ENCODE measurements around the gene PCDH10.

PCDH10 gene

DNA sequence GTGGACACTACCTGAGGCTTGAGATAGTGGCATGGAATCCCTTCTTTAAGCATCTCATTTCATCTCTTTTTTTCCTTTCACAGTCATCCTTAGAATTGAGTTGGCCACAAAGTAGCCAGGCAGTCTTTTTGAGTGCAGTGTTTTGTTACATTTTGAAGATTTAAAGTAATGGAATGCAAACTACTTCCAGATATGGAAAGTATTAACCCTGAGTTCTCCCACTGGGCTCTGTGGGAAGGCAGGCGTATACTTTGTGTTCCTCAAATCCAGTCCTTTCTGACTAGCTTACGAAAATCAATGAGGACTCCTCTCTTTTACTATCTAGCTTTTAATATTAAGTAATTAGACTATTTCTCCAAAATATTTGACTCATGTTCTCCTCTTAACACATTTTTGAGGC, 29.9 kb downstream of the PCDH10 start:
- TF ChIP-seq, protein P1, sequence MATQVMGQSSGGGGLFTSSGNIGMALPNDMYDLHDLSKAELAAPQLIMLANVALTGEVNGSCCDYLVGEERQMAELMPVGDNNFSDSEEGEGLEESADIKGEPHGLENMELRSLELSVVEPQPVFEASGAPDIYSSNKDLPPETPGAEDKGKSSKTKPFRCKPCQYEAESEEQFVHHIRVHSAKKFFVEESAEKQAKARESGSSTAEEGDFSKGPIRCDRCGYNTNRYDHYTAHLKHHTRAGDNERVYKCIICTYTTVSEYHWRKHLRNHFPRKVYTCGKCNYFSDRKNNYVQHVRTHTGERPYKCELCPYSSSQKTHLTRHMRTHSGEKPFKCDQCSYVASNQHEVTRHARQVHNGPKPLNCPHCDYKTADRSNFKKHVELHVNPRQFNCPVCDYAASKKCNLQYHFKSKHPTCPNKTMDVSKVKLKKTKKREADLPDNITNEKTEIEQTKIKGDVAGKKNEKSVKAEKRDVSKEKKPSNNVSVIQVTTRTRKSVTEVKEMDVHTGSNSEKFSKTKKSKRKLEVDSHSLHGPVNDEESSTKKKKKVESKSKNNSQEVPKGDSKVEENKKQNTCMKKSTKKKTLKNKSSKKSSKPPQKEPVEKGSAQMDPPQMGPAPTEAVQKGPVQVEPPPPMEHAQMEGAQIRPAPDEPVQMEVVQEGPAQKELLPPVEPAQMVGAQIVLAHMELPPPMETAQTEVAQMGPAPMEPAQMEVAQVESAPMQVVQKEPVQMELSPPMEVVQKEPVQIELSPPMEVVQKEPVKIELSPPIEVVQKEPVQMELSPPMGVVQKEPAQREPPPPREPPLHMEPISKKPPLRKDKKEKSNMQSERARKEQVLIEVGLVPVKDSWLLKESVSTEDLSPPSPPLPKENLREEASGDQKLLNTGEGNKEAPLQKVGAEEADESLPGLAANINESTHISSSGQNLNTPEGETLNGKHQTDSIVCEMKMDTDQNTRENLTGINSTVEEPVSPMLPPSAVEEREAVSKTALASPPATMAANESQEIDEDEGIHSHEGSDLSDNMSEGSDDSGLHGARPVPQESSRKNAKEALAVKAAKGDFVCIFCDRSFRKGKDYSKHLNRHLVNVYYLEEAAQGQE (IDR thresholded peaks at IDR 0.05; ENCODE audit: low read depth) = no peak
- TF ChIP-seq TAF1 (IDR thresholded peaks at IDR 0.05; ENCODE audit: low read depth) (no peak), FOXM1 (IDR thresholded peaks at IDR 0.05; ENCODE audit: borderline replicate concordance, low read depth) (no peak), MAX (IDR thresholded peaks at IDR 0.05) (no peak), CREB1 (IDR thresholded peaks at IDR 0.05; ENCODE audit: low read depth) (no peak), ZBTB7A (IDR thresholded peaks at IDR 0.05; ENCODE audit: low read depth) (no peak), EGR1 (IDR thresholded peaks at IDR 0.05) (no peak), NFIC (IDR thresholded peaks at IDR 0.05) (no peak), TCF12 (IDR thresholded peaks at IDR 0.05; ENCODE audit: low read depth) (no peak), TEAD4 (IDR thresholded peaks at IDR 0.05) (no peak), CEBPB (IDR thresholded peaks at IDR 0.05) (no peak), YY1 (IDR thresholded peaks at IDR 0.05; ENCODE audit: low read depth) (no peak), RAD21 (IDR thresholded peaks at IDR 0.05; ENCODE audit: low read depth) (no peak), EP300 (IDR thresholded peaks at IDR 0.05; ENCODE audit: borderline replicate concordance) (no peak)
- TF ChIP-seq, protein P2, sequence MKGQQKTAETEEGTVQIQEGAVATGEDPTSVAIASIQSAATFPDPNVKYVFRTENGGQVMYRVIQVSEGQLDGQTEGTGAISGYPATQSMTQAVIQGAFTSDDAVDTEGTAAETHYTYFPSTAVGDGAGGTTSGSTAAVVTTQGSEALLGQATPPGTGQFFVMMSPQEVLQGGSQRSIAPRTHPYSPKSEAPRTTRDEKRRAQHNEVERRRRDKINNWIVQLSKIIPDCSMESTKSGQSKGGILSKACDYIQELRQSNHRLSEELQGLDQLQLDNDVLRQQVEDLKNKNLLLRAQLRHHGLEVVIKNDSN (IDR thresholded peaks at IDR 0.05) = no peak

- no peak for TF ChIP-seq MAX (IDR thresholded peaks at IDR 0.05)
- no peak for TF ChIP-seq CREB1 (IDR thresholded peaks at IDR 0.05; ENCODE audit: low read depth)
- no peak for TF ChIP-seq EGR1 (IDR thresholded peaks at IDR 0.05)
Measured at GRCh38 chr4:133186210-133186609, 37.1 kb downstream of the PCDH10 start.

DNA sequence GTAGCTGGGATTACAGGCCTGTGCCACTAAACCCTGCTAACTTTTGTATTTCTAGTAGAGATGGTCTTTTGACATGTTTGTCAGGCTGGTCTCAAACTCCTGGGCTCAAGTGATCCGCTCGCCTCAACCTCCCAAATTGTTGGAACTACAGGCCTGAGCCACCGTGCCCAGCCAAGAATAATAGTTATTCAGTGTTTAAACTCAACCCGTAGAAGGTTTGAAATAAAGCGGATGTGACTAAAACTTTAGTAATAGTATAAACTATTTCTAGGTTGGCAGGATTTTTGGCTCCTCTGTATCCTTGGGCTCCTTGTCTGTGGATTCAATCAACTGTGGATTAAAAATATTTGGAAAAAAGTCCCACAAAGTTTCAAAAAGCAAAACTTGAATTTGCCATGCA, 37.8 kb downstream of the PCDH10 start:
- TF ChIP-seq MAX (IDR thresholded peaks at IDR 0.05) (no peak), ZBTB7A (IDR thresholded peaks at IDR 0.05; ENCODE audit: low read depth) (no peak), CREB1 (IDR thresholded peaks at IDR 0.05; ENCODE audit: low read depth) (no peak), TCF12 (IDR thresholded peaks at IDR 0.05; ENCODE audit: low read depth) (no peak), TAF1 (IDR thresholded peaks at IDR 0.05; ENCODE audit: low read depth) (no peak), YY1 (IDR thresholded peaks at IDR 0.05; ENCODE audit: low read depth) (no peak), FOXM1 (IDR thresholded peaks at IDR 0.05; ENCODE audit: borderline replicate concordance, low read depth) (no peak), EP300 (IDR thresholded peaks at IDR 0.05; ENCODE audit: borderline replicate concordance) (no peak), TEAD4 (IDR thresholded peaks at IDR 0.05) (no peak), NFIC (IDR thresholded peaks at IDR 0.05) (no peak), EGR1 (IDR thresholded peaks at IDR 0.05) (no peak), RAD21 (IDR thresholded peaks at IDR 0.05; ENCODE audit: low read depth) (no peak), CEBPB (IDR thresholded peaks at IDR 0.05) (no peak)
- TF ChIP-seq, protein P2 (IDR thresholded peaks at IDR 0.05) = no peak
- TF ChIP-seq, protein P1 (IDR thresholded peaks at IDR 0.05; ENCODE audit: low read depth) = no peak

- no peak for TF ChIP-seq YY1 (IDR thresholded peaks at IDR 0.05; ENCODE audit: low read depth)
- TF ChIP-seq NFIC (IDR thresholded peaks at IDR 0.05) = no peak
- TF ChIP-seq RAD21 (IDR thresholded peaks at IDR 0.05; ENCODE audit: low read depth) = no peak
- TF ChIP-seq CREB1 (IDR thresholded peaks at IDR 0.05; ENCODE audit: low read depth) = no peak
- TF ChIP-seq TEAD4 (IDR thresholded peaks at IDR 0.05) = no peak
- TF ChIP-seq FOXM1 (IDR thresholded peaks at IDR 0.05; ENCODE audit: borderline replicate concordance, low read depth) = no peak
- TF ChIP-seq EGR1 (IDR thresholded peaks at IDR 0.05) = no peak
- no peak for TF ChIP-seq MAX (IDR thresholded peaks at IDR 0.05)
- TF ChIP-seq EP300 (IDR thresholded peaks at IDR 0.05; ENCODE audit: borderline replicate concordance) = no peak
- no peak for TF ChIP-seq TCF12 (IDR thresholded peaks at IDR 0.05; ENCODE audit: low read depth)
- no peak for TF ChIP-seq CEBPB (IDR thresholded peaks at IDR 0.05)
Measured at GRCh38 chr4:133188433-133189146, 39.5 kb downstream of the PCDH10 start.

DNA sequence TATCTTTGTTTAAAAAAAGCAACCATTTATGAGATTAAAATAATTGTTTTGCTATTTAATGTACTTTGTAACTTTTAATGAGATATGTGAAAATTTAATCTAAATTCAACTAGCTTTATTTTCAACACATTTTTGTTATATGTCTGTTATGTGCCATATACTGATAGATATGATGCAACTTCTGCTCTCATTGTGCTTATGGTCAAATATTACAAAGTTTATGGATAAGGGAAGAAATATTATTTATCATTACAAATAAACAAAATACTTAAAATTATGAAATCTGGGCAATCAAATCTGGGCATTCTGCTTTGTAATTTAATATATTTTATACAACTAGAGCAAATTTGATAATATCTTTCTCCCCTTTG, 40.0 kb downstream of the PCDH10 start:
- TF ChIP-seq CEBPB (IDR thresholded peaks at IDR 0.05) (no peak), FOXM1 (IDR thresholded peaks at IDR 0.05; ENCODE audit: borderline replicate concordance, low read depth) (no peak)
- TF ChIP-seq, protein P2 (IDR thresholded peaks at IDR 0.05) = no peak

Data from Ishikawa (cell line).